Liver (tissue), 9 donors: Measurements from ENCODE around the gene CCDC69. TPM values are rescaled to one million over a fixed set of nuclear protein-coding genes. Genes with fewer than 3 reads are reported as not detected.

ENCODE experiments used
- DNase-seq: peaks from one replicate; pipeline ENCODE4 v3.0.0-alpha.2; 2017; ENCODE audit warnings: low spot score
- H3K27ac ChIP-seq, 2 donors: one replicate each; pipeline ENCODE4 v1.7.0; 2013; ENCODE audit warnings: inconsistent platforms in 2 of 2, low read length in 2 of 2, control low read depth in 1 of 2, low read depth in 1 of 2, mild to moderate bottlenecking in 1 of 2
- H3K27me3 ChIP-seq, 4 donors: one replicate each; pipeline versions ENCODE4 v1.6.1 to v1.7.0; 2013; ENCODE audit warnings: low read length in 3 of 4, inconsistent platforms in 1 of 4, mild to moderate bottlenecking in 1 of 4, moderate library complexity in 1 of 4; ENCODE audit not compliant: control insufficient read depth in 4 of 4, insufficient read depth in 4 of 4
- H3K36me3 ChIP-seq, 4 donors: one replicate each; pipeline versions ENCODE4 v1.6.1 to v1.7.0; 2013; ENCODE audit warnings: low read length in 3 of 4, mild to moderate bottlenecking in 3 of 4, low read depth in 1 of 4, moderate library complexity in 1 of 4; ENCODE audit not compliant: control insufficient read depth in 4 of 4, insufficient read depth in 3 of 4
- H3K4me1 ChIP-seq, 4 donors: one replicate each; pipeline versions ENCODE4 v1.6.1 to v1.7.0; 2013; ENCODE audit warnings: low read length in 3 of 4, mild to moderate bottlenecking in 3 of 4, moderate library complexity in 1 of 4; ENCODE audit not compliant: control insufficient read depth in 4 of 4, insufficient read depth in 4 of 4
- H3K4me3 ChIP-seq, 3 donors: one replicate each; pipeline versions ENCODE4 v1.6.1 to v1.7.0; 2013; ENCODE audit warnings: low read length in 3 of 3, control low read depth in 1 of 3, low read depth in 1 of 3, mild to moderate bottlenecking in 1 of 3
- H3K9ac ChIP-seq, 2 donors: one replicate each; pipeline ENCODE4 v1.7.0; 2013; ENCODE audit warnings: low read length in 2 of 2, mild to moderate bottlenecking in 2 of 2, moderate library complexity in 2 of 2, control low read depth in 1 of 2, low read depth in 1 of 2
- H3K9me3 ChIP-seq, 4 donors: one replicate each; pipeline versions ENCODE4 v1.6.1 to v1.7.0; 2013; ENCODE audit warnings: low read length in 3 of 4; ENCODE audit not compliant: control insufficient read depth in 4 of 4
- EGR1 ChIP-seq, 2 donors: IDR thresholded peaks; 2 replicates each; pipeline ENCODE4 v1.6.1; 2016 to 2018; ENCODE audit warnings: antibody characterized with exemption in 2 of 2, low read depth in 2 of 2
- FOXA1 ChIP-seq: IDR thresholded peaks from 2 replicates; pipeline ENCODE4 v1.6.1; 2016; ENCODE audit warnings: antibody characterized with exemption
- FOXA2 ChIP-seq: IDR thresholded peaks from 2 replicates; pipeline ENCODE4 v1.6.1; 2016; ENCODE audit warnings: antibody characterized with exemption
- GABPA ChIP-seq, 2 donors: IDR thresholded peaks in 1 of 2; conservative IDR thresholded peaks in 1 of 2; 2 replicates each; pipeline ENCODE4 v1.6.1; 2016; ENCODE audit warnings: antibody characterized with exemption in 2 of 2, mild to moderate bottlenecking in 1 of 2, moderate library complexity in 1 of 2
- HNF4A ChIP-seq, 2 donors: conservative IDR thresholded peaks; 2 replicates each; pipeline ENCODE4 v1.6.1; 2016; ENCODE audit warnings: antibody characterized with exemption in 2 of 2, mild to moderate bottlenecking in 2 of 2
- HNF4G ChIP-seq: IDR thresholded peaks from 2 replicates; pipeline ENCODE4 v1.6.1; 2016; ENCODE audit warnings: antibody characterized with exemption
- JUND ChIP-seq, 2 donors: IDR thresholded peaks; 2 replicates each; pipeline ENCODE4 v1.6.1; 2016; ENCODE audit warnings: antibody characterized with exemption in 2 of 2
- NR2F2 ChIP-seq: IDR thresholded peaks from 2 replicates; pipeline ENCODE4 v1.6.1; 2016; ENCODE audit warnings: antibody characterized with exemption
- RAD21 ChIP-seq, 2 donors: IDR thresholded peaks; 2 replicates each; pipeline ENCODE4 v1.6.1; 2016; ENCODE audit warnings: antibody characterized with exemption in 2 of 2, mild to moderate bottlenecking in 2 of 2
- RXRA ChIP-seq, 2 donors: IDR thresholded peaks; 2 replicates each; pipeline ENCODE4 v1.6.1; 2017 to 2018; ENCODE audit warnings: antibody characterized with exemption in 2 of 2, mild to moderate bottlenecking in 1 of 2
- SP1 ChIP-seq: IDR thresholded peaks from 2 replicates; pipeline ENCODE4 v1.6.1; 2018; ENCODE audit warnings: antibody characterized with exemption, mild to moderate bottlenecking
- TAF1 ChIP-seq: conservative IDR thresholded peaks from 2 replicates; pipeline ENCODE4 v1.6.1; 2016; ENCODE audit warnings: antibody characterized with exemption, mild to moderate bottlenecking
- YY1 ChIP-seq: IDR thresholded peaks from 2 replicates; pipeline ENCODE4 v1.6.1; 2016; ENCODE audit warnings: antibody characterized with exemption, mild to moderate bottlenecking
- WGBS: extraction: QIAGEN DNeasy Blood & Tissue Kit; methylation state at CpG from one replicate; pipeline ENCODE4 v1.1.7; 2013; 5-methylcytosine and 5-hydroxymethylcytosine counted together
- polyA plus RNA-seq, 2 donors: library from polyadenylated mRNA; stranded (reverse) in 1 of 2; unstranded in 1 of 2; fragments of 200-250 nt in 1 of 2; fragments of >200 nt in 1 of 2; fragmentation: Nextera tagmentation in 1 of 2; extraction: Ambion mirVana in 1 of 2; gene quantifications; one replicate each; pipeline versions ENCODE4 v1.2.1 to v1.2.3, GENCODE V29; 2013 to 2015
- total RNA-seq, 2 donors: library from RNA; depleted of rRNA; stranded (reverse); fragments of >200 nt; gene quantifications; one replicate each; pipeline ENCODE4 v1.2.3, GENCODE V29; 2014
- TF ChIP-seq, protein P1 (sequence below): IDR thresholded peaks from 2 replicates; pipeline ENCODE4 v1.6.1; 2016; ENCODE audit warnings: antibody characterized with exemption
- TF ChIP-seq, protein P2 (sequence below): IDR thresholded peaks from 2 replicates; pipeline ENCODE4 v1.6.1; 2016; ENCODE audit warnings: antibody characterized with exemption, mild to moderate bottlenecking
- TF ChIP-seq, protein P3 (sequence below): fragments of 150-350 bp; IDR thresholded peaks from 2 replicates; pipeline ENCODE4 v1.5.1; 2017; ENCODE audit warnings: improper control_type of control experiment, low read depth, low read length; ENCODE audit not compliant: missing input control
- TF ChIP-seq, protein P4 (sequence below): IDR thresholded peaks from 2 replicates; pipeline ENCODE4 v1.6.1; 2016; ENCODE audit warnings: antibody characterized with exemption
- TF ChIP-seq, protein P5 (sequence below): IDR thresholded peaks from 2 replicates; pipeline ENCODE4 v1.6.1; 2016; ENCODE audit warnings: antibody characterized with exemption
- donor health status: healthy.
- donor health status: healthy.
- donor health status: healthy.
- donor health status: healthy.
- donor health status: healthy.

CCDC69 gene
- total and polyA plus RNA-seq, 4 donors: 11.9 to 28.6 (median 18.0) TPM

DNA sequence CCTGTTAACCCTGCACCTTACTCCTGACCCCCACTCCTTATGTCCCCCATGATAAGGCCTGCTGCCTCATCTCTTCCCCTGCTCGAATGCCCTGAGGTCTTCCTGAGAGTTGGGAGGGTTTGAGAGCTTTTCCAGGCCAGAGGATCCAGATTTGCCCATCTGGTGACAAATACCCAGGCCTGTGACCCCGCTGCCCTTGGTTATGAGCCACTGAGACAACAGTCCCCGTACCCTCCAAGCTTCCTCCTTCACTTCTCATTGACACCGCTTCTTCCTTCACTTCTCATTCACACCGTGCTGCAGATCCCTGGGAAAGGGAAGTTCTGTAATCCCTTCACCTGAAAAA is 29.7 kb upstream of the CCDC69 start:
- H3K4me1 ChIP-seq: peaks cover 8 to 42% (median 32%) of the 10 kb centered on the region in 4 donors
- TF ChIP-seq, protein P1, sequence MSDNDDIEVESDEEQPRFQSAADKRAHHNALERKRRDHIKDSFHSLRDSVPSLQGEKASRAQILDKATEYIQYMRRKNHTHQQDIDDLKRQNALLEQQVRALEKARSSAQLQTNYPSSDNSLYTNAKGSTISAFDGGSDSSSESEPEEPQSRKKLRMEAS: no peak
- TF ChIP-seq, protein P2, sequence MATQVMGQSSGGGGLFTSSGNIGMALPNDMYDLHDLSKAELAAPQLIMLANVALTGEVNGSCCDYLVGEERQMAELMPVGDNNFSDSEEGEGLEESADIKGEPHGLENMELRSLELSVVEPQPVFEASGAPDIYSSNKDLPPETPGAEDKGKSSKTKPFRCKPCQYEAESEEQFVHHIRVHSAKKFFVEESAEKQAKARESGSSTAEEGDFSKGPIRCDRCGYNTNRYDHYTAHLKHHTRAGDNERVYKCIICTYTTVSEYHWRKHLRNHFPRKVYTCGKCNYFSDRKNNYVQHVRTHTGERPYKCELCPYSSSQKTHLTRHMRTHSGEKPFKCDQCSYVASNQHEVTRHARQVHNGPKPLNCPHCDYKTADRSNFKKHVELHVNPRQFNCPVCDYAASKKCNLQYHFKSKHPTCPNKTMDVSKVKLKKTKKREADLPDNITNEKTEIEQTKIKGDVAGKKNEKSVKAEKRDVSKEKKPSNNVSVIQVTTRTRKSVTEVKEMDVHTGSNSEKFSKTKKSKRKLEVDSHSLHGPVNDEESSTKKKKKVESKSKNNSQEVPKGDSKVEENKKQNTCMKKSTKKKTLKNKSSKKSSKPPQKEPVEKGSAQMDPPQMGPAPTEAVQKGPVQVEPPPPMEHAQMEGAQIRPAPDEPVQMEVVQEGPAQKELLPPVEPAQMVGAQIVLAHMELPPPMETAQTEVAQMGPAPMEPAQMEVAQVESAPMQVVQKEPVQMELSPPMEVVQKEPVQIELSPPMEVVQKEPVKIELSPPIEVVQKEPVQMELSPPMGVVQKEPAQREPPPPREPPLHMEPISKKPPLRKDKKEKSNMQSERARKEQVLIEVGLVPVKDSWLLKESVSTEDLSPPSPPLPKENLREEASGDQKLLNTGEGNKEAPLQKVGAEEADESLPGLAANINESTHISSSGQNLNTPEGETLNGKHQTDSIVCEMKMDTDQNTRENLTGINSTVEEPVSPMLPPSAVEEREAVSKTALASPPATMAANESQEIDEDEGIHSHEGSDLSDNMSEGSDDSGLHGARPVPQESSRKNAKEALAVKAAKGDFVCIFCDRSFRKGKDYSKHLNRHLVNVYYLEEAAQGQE: no peak
- TF ChIP-seq FOXA1 (no peak), FOXA2 (no peak), EGR1 (IDR thresholded peaks at IDR 0.05; ENCODE audit: low read depth in 2 of 2) (no peak), YY1 (no peak), SP1 (no peak), RXRA (IDR thresholded peaks at IDR 0.05) (no peak), RAD21 (IDR thresholded peaks at IDR 0.05) (no peak), HNF4G (no peak), TAF1 (no peak), GABPA (IDR thresholded peaks at IDR 0.05 in 1 of 2, conservative IDR thresholded peaks at IDR 0.05 in 1 of 2) (no peak), JUND (IDR thresholded peaks at IDR 0.05) (no peak), NR2F2 (no peak), HNF4A (conservative IDR thresholded peaks at IDR 0.05) (no peak)
- TF ChIP-seq, protein P3, sequence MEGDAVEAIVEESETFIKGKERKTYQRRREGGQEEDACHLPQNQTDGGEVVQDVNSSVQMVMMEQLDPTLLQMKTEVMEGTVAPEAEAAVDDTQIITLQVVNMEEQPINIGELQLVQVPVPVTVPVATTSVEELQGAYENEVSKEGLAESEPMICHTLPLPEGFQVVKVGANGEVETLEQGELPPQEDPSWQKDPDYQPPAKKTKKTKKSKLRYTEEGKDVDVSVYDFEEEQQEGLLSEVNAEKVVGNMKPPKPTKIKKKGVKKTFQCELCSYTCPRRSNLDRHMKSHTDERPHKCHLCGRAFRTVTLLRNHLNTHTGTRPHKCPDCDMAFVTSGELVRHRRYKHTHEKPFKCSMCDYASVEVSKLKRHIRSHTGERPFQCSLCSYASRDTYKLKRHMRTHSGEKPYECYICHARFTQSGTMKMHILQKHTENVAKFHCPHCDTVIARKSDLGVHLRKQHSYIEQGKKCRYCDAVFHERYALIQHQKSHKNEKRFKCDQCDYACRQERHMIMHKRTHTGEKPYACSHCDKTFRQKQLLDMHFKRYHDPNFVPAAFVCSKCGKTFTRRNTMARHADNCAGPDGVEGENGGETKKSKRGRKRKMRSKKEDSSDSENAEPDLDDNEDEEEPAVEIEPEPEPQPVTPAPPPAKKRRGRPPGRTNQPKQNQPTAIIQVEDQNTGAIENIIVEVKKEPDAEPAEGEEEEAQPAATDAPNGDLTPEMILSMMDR: no peak
- TF ChIP-seq, protein P4, sequence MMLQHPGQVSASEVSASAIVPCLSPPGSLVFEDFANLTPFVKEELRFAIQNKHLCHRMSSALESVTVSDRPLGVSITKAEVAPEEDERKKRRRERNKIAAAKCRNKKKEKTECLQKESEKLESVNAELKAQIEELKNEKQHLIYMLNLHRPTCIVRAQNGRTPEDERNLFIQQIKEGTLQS: no peak
- TF ChIP-seq, protein P5, sequence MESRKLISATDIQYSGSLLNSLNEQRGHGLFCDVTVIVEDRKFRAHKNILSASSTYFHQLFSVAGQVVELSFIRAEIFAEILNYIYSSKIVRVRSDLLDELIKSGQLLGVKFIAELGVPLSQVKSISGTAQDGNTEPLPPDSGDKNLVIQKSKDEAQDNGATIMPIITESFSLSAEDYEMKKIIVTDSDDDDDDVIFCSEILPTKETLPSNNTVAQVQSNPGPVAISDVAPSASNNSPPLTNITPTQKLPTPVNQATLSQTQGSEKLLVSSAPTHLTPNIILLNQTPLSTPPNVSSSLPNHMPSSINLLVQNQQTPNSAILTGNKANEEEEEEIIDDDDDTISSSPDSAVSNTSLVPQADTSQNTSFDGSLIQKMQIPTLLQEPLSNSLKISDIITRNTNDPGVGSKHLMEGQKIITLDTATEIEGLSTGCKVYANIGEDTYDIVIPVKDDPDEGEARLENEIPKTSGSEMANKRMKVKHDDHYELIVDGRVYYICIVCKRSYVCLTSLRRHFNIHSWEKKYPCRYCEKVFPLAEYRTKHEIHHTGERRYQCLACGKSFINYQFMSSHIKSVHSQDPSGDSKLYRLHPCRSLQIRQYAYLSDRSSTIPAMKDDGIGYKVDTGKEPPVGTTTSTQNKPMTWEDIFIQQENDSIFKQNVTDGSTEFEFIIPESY: no peak
- peak overlapping the region; percentile 62 to 88 for H3K9ac ChIP-seq
- H3K9me3 ChIP-seq: no peaks in the 10 kb centered on the region
- H3K27ac ChIP-seq: peak overlapping the region in 1 of 2 donors; percentile 56
- no peaks in the 10 kb centered on the region for H3K36me3 ChIP-seq
- DNase-seq: no peak
- WGBS: 23% methylated on average over 5 of the region's 5 CpGs
- H3K27me3 ChIP-seq: no peaks in the 10 kb centered on the region
- H3K4me3 ChIP-seq: peak overlapping the region; percentile 66 to 89 (median 86)
